ENCODE results near the gene FST.

The FST gene

DNA sequence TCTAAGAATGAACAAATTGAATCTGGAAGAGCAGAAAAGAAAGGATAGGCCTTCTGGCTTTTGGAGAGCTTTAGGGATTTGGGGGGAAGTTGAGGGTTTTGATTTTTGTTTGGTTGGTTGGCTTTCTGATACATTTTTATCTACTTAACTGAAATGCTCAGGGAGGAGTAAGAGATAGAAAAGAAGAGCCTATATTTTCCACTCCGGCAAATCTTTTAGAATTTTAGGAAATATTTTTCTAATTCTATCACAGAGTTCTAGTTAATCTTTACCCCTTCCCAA, 25.8 kb upstream of the FST start:
- H3K4me3 ChIP-seq (replicated peaks in 1 of 2; ENCODE audit: low read depth in 2 of 2, low read length in 2 of 2), result no peak overlapping the region
- TF ChIP-seq, protein P1, sequence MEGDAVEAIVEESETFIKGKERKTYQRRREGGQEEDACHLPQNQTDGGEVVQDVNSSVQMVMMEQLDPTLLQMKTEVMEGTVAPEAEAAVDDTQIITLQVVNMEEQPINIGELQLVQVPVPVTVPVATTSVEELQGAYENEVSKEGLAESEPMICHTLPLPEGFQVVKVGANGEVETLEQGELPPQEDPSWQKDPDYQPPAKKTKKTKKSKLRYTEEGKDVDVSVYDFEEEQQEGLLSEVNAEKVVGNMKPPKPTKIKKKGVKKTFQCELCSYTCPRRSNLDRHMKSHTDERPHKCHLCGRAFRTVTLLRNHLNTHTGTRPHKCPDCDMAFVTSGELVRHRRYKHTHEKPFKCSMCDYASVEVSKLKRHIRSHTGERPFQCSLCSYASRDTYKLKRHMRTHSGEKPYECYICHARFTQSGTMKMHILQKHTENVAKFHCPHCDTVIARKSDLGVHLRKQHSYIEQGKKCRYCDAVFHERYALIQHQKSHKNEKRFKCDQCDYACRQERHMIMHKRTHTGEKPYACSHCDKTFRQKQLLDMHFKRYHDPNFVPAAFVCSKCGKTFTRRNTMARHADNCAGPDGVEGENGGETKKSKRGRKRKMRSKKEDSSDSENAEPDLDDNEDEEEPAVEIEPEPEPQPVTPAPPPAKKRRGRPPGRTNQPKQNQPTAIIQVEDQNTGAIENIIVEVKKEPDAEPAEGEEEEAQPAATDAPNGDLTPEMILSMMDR (IDR thresholded peaks at IDR 0.05; ENCODE audit: low read depth, low read length), result no peak
- DNase-seq (ENCODE audit: low read depth in 2 of 2), result no peak

DNA sequence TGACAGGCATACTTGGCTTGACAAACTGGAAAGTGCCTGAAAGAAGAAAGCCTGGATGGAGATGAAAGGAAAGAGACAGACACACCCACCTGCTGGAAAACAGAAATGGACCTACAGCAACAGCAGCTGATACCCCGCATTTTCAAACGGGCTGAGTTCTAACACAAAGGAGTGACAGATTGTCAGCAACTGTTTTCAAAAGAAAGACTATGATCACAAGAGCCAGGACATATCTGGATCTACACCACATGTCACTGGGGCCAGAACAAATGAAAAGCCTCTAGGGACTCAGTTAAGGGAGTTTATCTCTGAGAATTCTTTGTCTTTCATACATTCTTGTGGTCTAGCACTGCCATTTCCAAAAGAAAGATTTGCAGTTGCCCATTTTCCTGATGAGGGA, 24.1 kb upstream of the FST start:
- H3K4me3 ChIP-seq (replicated peaks in 1 of 2; ENCODE audit: low read depth in 2 of 2, low read length in 2 of 2), result no peak overlapping the region
- no peak for DNase-seq (ENCODE audit: low read depth in 2 of 2)
- TF ChIP-seq, protein P1 (IDR thresholded peaks at IDR 0.05; ENCODE audit: low read depth, low read length), result no peak

DNA sequence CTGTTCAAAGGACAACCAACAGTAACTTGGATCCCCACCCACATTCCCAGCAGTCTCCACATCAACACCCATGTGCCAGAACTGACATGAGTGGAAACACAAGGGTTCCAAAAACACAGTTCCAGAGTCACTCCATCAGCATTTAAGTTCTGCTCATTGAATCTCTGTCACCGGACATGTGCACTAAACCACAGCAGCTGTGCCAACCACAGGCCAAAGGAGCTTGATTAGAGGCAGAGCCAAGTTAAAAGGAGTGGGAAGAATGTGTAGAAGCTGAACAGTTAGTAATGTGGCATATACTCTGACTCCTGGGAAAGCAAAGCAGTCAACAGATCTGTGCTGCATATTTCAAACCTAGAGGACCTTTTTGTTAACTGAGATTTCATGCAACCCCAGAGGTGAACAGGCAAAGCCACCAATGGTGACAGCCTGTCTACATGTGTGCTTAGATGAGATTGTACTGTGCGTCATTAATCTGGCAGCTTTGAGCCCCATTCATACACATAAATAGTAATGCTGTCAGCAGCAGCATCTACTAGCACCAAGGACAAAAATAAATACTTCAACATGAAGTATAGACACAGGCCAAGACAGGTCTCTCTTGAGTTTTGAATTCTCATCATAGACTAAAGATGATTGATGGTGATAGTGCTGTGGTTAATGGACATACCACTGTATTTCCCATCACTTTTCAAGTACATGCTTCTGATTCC, 16.4 kb upstream of the FST start:
- DNase-seq (ENCODE audit: low read depth in 2 of 2), result no peak

DNA sequence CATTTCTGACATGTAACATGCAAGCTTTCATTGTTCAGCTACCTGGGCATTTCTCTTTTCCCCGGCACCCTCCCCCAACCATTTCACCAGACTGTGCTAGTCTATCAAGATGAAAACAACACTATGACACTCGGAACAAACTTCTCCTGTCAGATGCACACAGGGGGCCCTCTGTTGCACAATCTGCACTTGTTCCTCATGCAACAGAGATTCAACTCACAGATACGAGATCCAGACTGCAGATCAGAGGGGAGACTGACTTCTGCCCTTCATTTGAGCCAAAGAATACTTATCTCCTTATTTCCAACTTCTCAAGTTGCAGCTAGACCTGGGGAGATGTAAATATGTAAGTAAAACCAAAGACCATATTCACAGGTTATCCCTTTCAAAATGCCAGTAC, 15.7 kb upstream of the FST start:
- TF ChIP-seq, protein P1 (IDR thresholded peaks at IDR 0.05; ENCODE audit: low read depth, low read length), result no peak
- DNase-seq (ENCODE audit: low read depth in 2 of 2), result no peak
- no peak overlapping the region for H3K4me3 ChIP-seq (replicated peaks in 1 of 2; ENCODE audit: low read depth in 2 of 2, low read length in 2 of 2)

More for the DNA sequence above, 16.4 kb upstream of the FST start:
- TF ChIP-seq, protein P1 (IDR thresholded peaks at IDR 0.05; ENCODE audit: low read depth, low read length), result no peak
- no peak overlapping the region for H3K4me3 ChIP-seq (replicated peaks in 1 of 2; ENCODE audit: low read depth in 2 of 2, low read length in 2 of 2)

DNA sequence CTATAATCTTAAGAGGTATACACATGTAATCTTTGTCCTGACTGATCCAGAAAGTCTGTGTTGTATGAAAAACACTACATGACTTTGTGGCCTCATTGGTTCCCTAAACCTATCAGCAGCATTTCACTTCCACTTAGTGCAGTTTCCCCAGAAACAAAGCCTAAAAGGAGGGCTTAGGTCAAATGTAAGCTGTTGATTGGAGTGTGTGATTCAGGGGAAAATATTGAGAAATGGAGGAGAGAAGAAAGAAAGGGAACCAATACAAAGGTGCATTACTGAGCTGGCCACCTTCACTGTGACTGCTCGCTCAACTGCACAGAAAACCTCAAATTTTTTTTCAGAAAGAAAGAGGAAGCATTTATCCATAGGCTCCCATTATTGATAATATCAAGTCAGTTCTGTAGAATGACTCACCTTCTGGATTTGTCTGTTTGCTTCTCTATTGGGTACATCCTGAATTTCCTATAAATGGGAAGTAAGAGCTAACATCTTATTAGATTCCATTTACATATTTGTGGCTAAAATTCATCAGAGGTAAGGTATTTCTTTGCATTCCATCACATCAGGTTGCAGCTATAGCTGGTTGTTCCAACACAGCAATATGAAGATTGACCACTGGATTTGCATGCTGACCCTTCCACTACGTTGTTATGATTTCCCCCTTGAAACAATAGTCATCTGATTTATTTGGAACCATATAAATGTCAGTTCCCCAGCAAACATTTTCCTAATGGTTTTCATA, 10.3 kb upstream of the FST start:
- H3K4me3 ChIP-seq (replicated peaks in 1 of 2; ENCODE audit: low read depth in 2 of 2, low read length in 2 of 2), result no peak overlapping the region
- peak in 1 of 2 donors; percentile 56 for DNase-seq (ENCODE audit: low read depth in 2 of 2)
- TF ChIP-seq, protein P1 (IDR thresholded peaks at IDR 0.05; ENCODE audit: low read depth, low read length), result no peak

DNA sequence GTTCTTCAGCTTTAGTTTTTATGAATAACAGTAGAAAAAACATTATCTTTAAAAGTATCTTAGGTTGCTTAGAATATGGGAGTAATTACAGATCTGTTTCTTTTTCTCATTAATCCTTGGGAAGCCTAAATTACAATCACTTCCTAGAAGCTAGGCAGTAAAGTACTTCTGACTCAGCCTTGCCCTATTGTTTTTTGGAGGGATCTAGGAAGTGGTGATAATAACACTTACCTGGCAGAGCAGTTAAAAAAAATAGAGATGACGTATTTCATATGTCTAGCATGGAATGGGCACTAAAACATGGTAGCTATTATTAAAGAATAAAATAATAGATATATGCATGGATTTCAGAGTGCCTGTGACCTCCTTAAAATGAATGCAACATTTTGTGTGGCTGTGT, 8.2 kb upstream of the FST start:
- TF ChIP-seq, protein P1 (IDR thresholded peaks at IDR 0.05; ENCODE audit: low read depth, low read length), result no peak
- DNase-seq (ENCODE audit: low read depth in 2 of 2), result no peak
- H3K4me3 ChIP-seq (replicated peaks in 1 of 2; ENCODE audit: low read depth in 2 of 2, low read length in 2 of 2), result no peak overlapping the region

Data from cardiac fibroblast (primary cell).